ENCODE measurements around the gene ADCY9. TPM values are rescaled to one million over a fixed set of nuclear protein-coding genes. Genes with fewer than 3 reads are reported as not detected.

Gene ADCY9
- total RNA-seq, 1 experiment from 2014 or later: 14.2 TPM

DNA sequence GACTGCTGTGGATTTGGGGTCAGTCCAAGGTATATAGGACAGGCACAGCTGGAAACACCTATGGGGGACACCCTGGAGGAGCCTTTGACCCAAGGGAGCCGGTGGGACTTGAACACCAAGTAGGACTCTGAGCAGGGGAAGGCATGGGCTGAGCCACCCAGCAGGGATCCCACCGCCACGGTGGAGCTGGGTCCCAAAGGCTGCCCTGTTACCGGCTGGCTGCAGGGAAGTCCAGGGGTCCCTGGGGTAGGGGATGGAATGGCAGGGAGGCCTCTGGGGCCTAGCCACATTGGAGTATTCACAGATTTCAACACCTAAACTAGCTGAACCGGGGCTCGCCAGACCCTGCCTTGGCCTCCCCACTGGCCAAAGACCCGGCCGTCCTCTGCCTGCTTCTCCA lies 196.0 kb downstream of the ADCY9 start:
- Mint-ChIP-seq H3K4me1 (ENCODE audit: insufficient read depth, unreplicated experiment) (no peaks in the 10 kb centered on the region), H3K27me3 (ENCODE audit: insufficient read depth, unreplicated experiment) (no peaks in the 10 kb centered on the region), H3K36me3 (ENCODE audit: insufficient read depth, unreplicated experiment) (peaks cover 1% of the 10 kb centered on the region), H3K27ac (ENCODE audit: low read depth, unreplicated experiment) (no peak overlapping the region), H3K4me3 (ENCODE audit: unreplicated experiment) (no peak overlapping the region), H3K9me3 (ENCODE audit: unreplicated experiment) (no peaks in the 10 kb centered on the region)
- intact Hi-C loops (cut with micrococcal nuclease): no loop called here
- no TSS peak for BruUV-seq (replicated peaks)
- ChIA-PET POLR2A (no interaction called here), CTCF (interaction anchor here (0.6 to 2.2 kb wide), 2 partner anchors 19 to 35 kb away, joined by 5 to 12 read pairs; no protein-coding TSS in a partner anchor)
- DNase-seq (ENCODE audit: unreplicated experiment): no peak
- TF ChIP-seq, protein P1, sequence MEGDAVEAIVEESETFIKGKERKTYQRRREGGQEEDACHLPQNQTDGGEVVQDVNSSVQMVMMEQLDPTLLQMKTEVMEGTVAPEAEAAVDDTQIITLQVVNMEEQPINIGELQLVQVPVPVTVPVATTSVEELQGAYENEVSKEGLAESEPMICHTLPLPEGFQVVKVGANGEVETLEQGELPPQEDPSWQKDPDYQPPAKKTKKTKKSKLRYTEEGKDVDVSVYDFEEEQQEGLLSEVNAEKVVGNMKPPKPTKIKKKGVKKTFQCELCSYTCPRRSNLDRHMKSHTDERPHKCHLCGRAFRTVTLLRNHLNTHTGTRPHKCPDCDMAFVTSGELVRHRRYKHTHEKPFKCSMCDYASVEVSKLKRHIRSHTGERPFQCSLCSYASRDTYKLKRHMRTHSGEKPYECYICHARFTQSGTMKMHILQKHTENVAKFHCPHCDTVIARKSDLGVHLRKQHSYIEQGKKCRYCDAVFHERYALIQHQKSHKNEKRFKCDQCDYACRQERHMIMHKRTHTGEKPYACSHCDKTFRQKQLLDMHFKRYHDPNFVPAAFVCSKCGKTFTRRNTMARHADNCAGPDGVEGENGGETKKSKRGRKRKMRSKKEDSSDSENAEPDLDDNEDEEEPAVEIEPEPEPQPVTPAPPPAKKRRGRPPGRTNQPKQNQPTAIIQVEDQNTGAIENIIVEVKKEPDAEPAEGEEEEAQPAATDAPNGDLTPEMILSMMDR (IDR thresholded peaks at IDR 0.05; ENCODE audit: unreplicated experiment): no peak

DNA sequence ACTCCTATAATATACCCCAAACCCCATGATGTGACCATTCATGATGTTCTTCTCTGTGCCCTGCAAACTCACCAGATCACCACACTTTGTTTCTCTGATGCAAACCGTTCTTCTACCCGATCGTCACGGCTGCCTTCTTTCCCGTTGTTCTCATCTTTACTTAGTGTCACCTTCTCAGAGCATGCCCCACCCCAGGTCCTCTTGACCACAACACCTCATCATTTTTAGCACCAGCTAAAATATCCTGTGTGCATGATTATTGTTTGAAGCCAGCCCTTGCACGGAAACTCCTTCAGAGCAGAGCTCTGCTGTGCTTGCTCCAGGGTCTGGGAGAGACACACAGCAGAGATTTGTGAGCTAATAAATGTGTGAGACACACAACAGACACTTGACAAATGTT lies 196.8 kb downstream of the ADCY9 start:
- no TSS peak for BruUV-seq (replicated peaks)
- Mint-ChIP-seq H3K4me1 (ENCODE audit: insufficient read depth, unreplicated experiment) (no peaks in the 10 kb centered on the region), H3K36me3 (ENCODE audit: insufficient read depth, unreplicated experiment) (no peaks in the 10 kb centered on the region), H3K9me3 (ENCODE audit: unreplicated experiment) (no peaks in the 10 kb centered on the region), H3K27me3 (ENCODE audit: insufficient read depth, unreplicated experiment) (no peaks in the 10 kb centered on the region), H3K27ac (ENCODE audit: low read depth, unreplicated experiment) (no peak overlapping the region), H3K4me3 (ENCODE audit: unreplicated experiment) (no peak overlapping the region)
- no peak for DNase-seq (ENCODE audit: unreplicated experiment)
- TF ChIP-seq, protein P1 (IDR thresholded peaks at IDR 0.05; ENCODE audit: unreplicated experiment): no peak
- ChIA-PET CTCF (interaction anchor here (0.6 to 2.2 kb wide), 2 partner anchors 19 to 36 kb away, joined by 5 to 12 read pairs; no protein-coding TSS in a partner anchor), POLR2A (no interaction called here)
- intact Hi-C loops (cut with micrococcal nuclease): no loop called here

DNA sequence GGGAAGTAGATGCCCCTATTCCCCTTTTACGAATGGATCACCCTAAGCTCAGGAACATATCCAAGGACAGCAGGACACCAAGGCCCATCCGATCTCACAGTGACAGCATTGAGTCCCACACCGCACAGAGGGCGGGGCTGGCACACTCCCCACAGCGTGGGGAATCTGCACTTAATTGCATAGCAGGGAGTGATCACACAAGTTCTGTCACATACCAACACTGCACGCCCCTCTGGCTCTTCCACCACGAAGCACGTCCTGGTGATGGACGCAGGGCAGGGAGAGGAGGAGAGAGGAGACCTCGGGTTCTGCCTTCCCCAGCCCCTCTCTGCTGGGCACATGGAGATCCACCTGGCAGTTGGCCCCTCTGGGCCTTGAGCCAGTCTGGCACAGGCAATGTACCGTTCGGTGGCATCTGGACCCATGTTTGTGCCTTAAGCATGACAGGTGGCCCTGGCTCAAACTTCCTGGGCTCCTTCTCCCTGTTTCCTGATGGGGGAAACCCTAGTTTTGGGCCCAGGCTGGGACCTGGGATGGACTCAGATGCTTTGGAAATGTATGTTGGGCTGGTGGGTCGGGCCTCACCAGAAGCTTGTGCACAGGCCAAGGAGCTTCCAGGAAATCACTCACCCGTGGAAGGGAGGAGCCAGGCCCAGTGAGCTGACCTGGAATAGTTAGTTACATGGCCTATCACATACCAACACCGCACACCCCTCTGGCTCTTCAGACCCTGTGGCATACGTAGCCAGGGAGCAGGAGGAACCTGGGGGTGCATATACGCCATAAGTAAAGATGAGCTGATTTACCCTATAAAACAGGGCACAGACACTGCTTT lies 200.6 kb downstream of the ADCY9 start:
- no peak for DNase-seq (ENCODE audit: unreplicated experiment)
- no peaks in the 10 kb centered on the region for H3K27me3 Mint-ChIP-seq (ENCODE audit: insufficient read depth, unreplicated experiment)
- H3K4me3 Mint-ChIP-seq (ENCODE audit: unreplicated experiment): no peak overlapping the region
- ChIA-PET CTCF (interaction anchor here (0.8 to 1.1 kb wide), 2 partner anchors 22 to 24 kb away, joined by 4 read pairs; no protein-coding TSS in a partner anchor), POLR2A (no interaction called here)
- no TSS peak for BruUV-seq (replicated peaks)
- intact Hi-C loops (cut with micrococcal nuclease): no loop called here
- no peaks in the 10 kb centered on the region for H3K36me3 Mint-ChIP-seq (ENCODE audit: insufficient read depth, unreplicated experiment)
- no peak overlapping the region for H3K27ac Mint-ChIP-seq (ENCODE audit: low read depth, unreplicated experiment)
- TF ChIP-seq, protein P1 (IDR thresholded peaks at IDR 0.05; ENCODE audit: unreplicated experiment): no peak
- H3K4me1 Mint-ChIP-seq (ENCODE audit: insufficient read depth, unreplicated experiment): no peaks in the 10 kb centered on the region
- no peaks in the 10 kb centered on the region for H3K9me3 Mint-ChIP-seq (ENCODE audit: unreplicated experiment)

DNA sequence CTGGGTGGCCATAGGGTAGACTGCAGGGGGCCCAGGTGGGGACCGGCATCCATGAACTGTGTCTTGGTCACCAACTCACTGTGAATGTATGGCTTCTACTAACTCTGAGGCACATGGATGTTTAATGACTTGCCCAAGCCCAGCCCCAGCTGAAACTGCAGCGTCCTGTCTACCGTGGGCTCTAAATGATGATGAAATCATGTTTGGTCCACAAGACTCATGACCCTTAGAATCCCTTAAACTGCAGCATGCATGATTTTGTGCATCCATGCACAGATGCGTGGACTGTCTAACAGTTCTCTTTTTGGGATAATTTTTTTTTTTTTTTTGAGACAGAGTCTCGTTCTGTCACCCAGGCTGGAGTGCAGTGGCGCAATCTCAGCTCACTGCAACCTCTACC lies 203.3 kb downstream of the ADCY9 start:
- intact Hi-C loops (cut with micrococcal nuclease): no loop called here
- BruUV-seq (replicated peaks): no TSS peak
- POLR2A ChIA-PET: no interaction called here
- no peak for DNase-seq (ENCODE audit: unreplicated experiment)
- TF ChIP-seq, protein P1 (IDR thresholded peaks at IDR 0.05; ENCODE audit: unreplicated experiment): no peak
- CTCF ChIA-PET: no interaction called here
- no peaks in the 10 kb centered on the region for H3K9me3 Mint-ChIP-seq (ENCODE audit: unreplicated experiment)
- H3K27me3 Mint-ChIP-seq (ENCODE audit: insufficient read depth, unreplicated experiment): no peaks in the 10 kb centered on the region
- peaks cover 7% of the 10 kb centered on the region for H3K36me3 Mint-ChIP-seq (ENCODE audit: insufficient read depth, unreplicated experiment)
- no peaks in the 10 kb centered on the region for H3K4me1 Mint-ChIP-seq (ENCODE audit: insufficient read depth, unreplicated experiment)
- no peak overlapping the region for H3K4me3 Mint-ChIP-seq (ENCODE audit: unreplicated experiment)
- H3K27ac Mint-ChIP-seq (ENCODE audit: low read depth, unreplicated experiment): no peak overlapping the region

Other genes starting within 250 kb of the ADCY9 start
- gene CREBBP, start 235.7 kb downstream of the ADCY9 start, total RNA-seq (2022): 73.7 and 74.0 TPM in 2 replicates
- not detected in 2 replicates for gene SRL, start 125.6 kb upstream of the ADCY9 start, total RNA-seq (2022)
- gene TFAP4, start 156.6 kb upstream of the ADCY9 start, total RNA-seq (2022): 15.5 and 23.9 TPM in 2 replicates
- gene GLIS2, start 199.6 kb upstream of the ADCY9 start, total RNA-seq (2022): 14.7 and 15.8 TPM in 2 replicates
- gene PAM16, start 234.9 kb upstream of the ADCY9 start, total RNA-seq (2022): 71.8 and 117 TPM in 2 replicates

Data from MCF 10A (cell line).